HEK293T (cell line): ENCODE results near the gene ITFG1.

Experiments
- ARNT ChIP-seq: fragments of 450-650 bp; IDR thresholded peaks from 2 replicates; pipeline ENCODE4 v1.6.1; 2017; ENCODE audit warnings: mild to moderate bottlenecking
- CTBP1 ChIP-seq: fragments of 450-650 bp; IDR thresholded peaks from 2 replicates; pipeline ENCODE4 v1.6.1; 2016; ENCODE audit warnings: borderline replicate concordance
- L3MBTL2 ChIP-seq: fragments of 450-650 bp; conservative IDR thresholded peaks from 2 replicates; pipeline ENCODE4 v1.6.1; 2016; ENCODE audit warnings: mild to moderate bottlenecking
- SP1 ChIP-seq: fragments of 450-650 bp; IDR thresholded peaks from 2 replicates; pipeline ENCODE4 v1.6.1; 2017
- SUZ12 ChIP-seq: fragments of 450-650 bp; IDR thresholded peaks from 2 replicates; pipeline ENCODE4 v1.6.1; 2016; ENCODE audit warnings: mild to moderate bottlenecking

DNA sequence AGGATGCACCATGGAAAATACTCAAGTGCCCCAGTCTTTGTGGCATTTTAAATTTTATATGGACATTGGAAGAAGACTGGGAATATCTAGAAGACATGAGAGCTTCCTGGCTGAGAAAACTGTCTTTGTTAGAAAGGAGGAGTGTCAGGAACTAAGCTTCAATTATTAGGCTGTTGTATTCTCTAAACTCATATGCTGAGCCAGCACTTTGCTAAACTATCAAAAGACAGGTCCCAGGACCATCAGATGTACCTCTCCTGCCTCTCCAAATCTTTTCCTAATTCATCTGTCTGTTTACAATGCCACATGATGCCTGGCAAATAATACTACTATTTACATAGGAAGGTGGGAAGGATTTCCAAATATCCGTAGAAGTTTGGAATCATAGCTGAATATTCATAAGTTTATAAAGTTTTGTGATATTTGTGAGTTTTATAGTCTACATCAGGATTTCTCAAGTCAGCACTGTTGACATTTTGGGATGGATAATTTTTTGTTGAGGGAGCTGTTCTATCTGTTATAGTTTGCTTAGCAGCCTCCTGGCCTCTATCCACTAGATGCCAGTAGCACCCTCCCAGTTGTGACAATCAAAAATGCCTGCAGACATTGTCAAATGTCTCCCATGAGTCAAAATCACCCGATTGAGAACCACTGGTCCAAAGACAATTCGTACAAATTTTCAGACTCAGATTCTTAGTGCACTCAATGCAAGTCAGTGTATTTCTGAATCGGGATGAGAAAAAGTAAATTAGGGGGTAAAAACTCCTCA is 255.9 kb downstream of the ITFG1 start:
- no peak for TF ChIP-seq SP1
- no peak for TF ChIP-seq L3MBTL2
- TF ChIP-seq CTBP1 = no peak
- TF ChIP-seq ARNT = no peak
- no peak for TF ChIP-seq SUZ12
